Natural killer cell (primary cell): Measurements from ENCODE around the gene DENND1A. TPM values are rescaled to one million over a fixed set of nuclear protein-coding genes. Genes with fewer than 3 reads are reported as not detected.

Experiments
- ATAC-seq, 3 donors: fragments of 150-1000 bp in 2 of 3; fragments of 200-7000 bp in 1 of 3; cut with Tn5 transposase; 1 replicate in 1 of 3; 2 replicates in 2 of 3; pipeline ENCODE4 v1.10.0; 2021; ENCODE audit warnings: mild to moderate bottlenecking in 2 of 3, moderate library complexity in 2 of 3
- DNase-seq, 2 donors: peaks; one replicate each; pipeline versions ENCODE4 v3.0.0 to v3.0.0-alpha.2; 2013 to 2021; ENCODE audit warnings: mixed read lengths in 1 of 2
- H3K27ac ChIP-seq: one replicate; pipeline ENCODE4 v1.5.1; 2013; ENCODE audit warnings: mild to moderate bottlenecking, low read length
- H3K27me3 ChIP-seq: one replicate; pipeline ENCODE4 v1.6.1; 2013; ENCODE audit warnings: low read length; ENCODE audit not compliant: control insufficient read depth, insufficient read depth
- H3K36me3 ChIP-seq: one replicate; pipeline ENCODE4 v1.6.1; 2013; ENCODE audit warnings: low read length; ENCODE audit not compliant: control insufficient read depth, insufficient read depth
- H3K4me1 ChIP-seq: one replicate; pipeline ENCODE4 v1.6.1; 2013; ENCODE audit warnings: low read length; ENCODE audit not compliant: control insufficient read depth, insufficient read depth
- H3K4me3 ChIP-seq: one replicate; pipeline ENCODE4 v1.5.1; 2013; ENCODE audit warnings: low read length
- H3K9me3 ChIP-seq: one replicate; pipeline ENCODE4 v1.6.1; 2013; ENCODE audit warnings: low read length; ENCODE audit not compliant: control insufficient read depth, insufficient read depth
- H3K27ac Mint-ChIP-seq, 2 donors: one replicate each; pipeline ENCODE4 v1.8.0; 2022; ENCODE audit warnings: mild to moderate bottlenecking in 2 of 2, mixed read lengths in 2 of 2, moderate library complexity in 1 of 2
- H3K27me3 Mint-ChIP-seq, 2 donors: one replicate each; pipeline ENCODE4 v1.8.0; 2022; ENCODE audit warnings: low read depth in 2 of 2, mixed read lengths in 2 of 2
- H3K36me3 Mint-ChIP-seq: one replicate; pipeline ENCODE4 v1.8.0; 2022; ENCODE audit warnings: mixed read lengths
- H3K4me1 Mint-ChIP-seq, 2 donors: one replicate each; pipeline ENCODE4 v1.8.0; 2022; ENCODE audit warnings: mixed read lengths in 2 of 2
- H3K4me3 Mint-ChIP-seq: one replicate; pipeline ENCODE4 v1.8.0; 2022; ENCODE audit warnings: mild to moderate bottlenecking, moderate library complexity, mixed read lengths
- H3K9me3 Mint-ChIP-seq, 2 donors: one replicate each; pipeline ENCODE4 v1.8.0; 2022; ENCODE audit warnings: mixed read lengths in 2 of 2
- CTCF ChIP-seq: fragments of 200-600 bp; IDR thresholded peaks from one replicate; pipeline ENCODE4 v1.8.0; 2022; ENCODE audit warnings: antibody characterized with exemption
- WGBS: methylation state at CpG from one replicate; pipeline ENCODE4 v1.1.7; 2013; ENCODE audit warnings: missing lambda C conversion rate; ENCODE audit not compliant: insufficient coverage; 5-methylcytosine and 5-hydroxymethylcytosine counted together
- intact Hi-C: fragments of 100-400 bp; cut with micrococcal nuclease; formaldehyde crosslinking; loops from one replicate; pipeline ENCODE4 v1.14.2; 2022
- total RNA-seq, 4 donors: library from RNA; stranded (reverse); fragments of 120-200 nt in 1 of 4; gene quantifications; one replicate each; pipeline versions ENCODE4 v1.2.3 to v1.2.4, GENCODE V29; 2013 to 2022

Gene DENND1A
- total RNA-seq, 3 donors from 2014 or later (not counting 1 experiment from before 2014, with no cell fraction given), result 27.8 to 37.6 (median 30.9) TPM

- Mint-ChIP-seq H3K36me3 (peaks cover 14% of the 10 kb centered on the region), H3K9me3 (no peaks in the 10 kb centered on the region)
- 92% methylated on average over 10 of the region's 12 CpGs for WGBS
Observed at GRCh38 chr9:123642291-123643278, 287.3 kb downstream of the DENND1A start.

GRCh38 chr9:123640792-123641222 is 289.1 kb downstream of the DENND1A start:
- Mint-ChIP-seq H3K4me3 (no peak overlapping the region), H3K27ac (peak overlapping the region; percentile 26 to 34), H3K4me1 (peaks cover 40 to 42% of the 10 kb centered on the region in 2 donors), H3K27me3 (peaks cover 4 to 20% of the 10 kb centered on the region in 2 donors), H3K9me3 (no peaks in the 10 kb centered on the region), H3K36me3 (peaks cover 7% of the 10 kb centered on the region)
- intact Hi-C loops, result no loop called here
- TF ChIP-seq CTCF, result no peak
- WGBS, result 32% methylated on average over 4 of the region's 4 CpGs
- Histone ChIP-seq H3K4me3 (no peak overlapping the region), H3K4me1 (peaks cover 29% of the 10 kb centered on the region), H3K36me3 (no peaks in the 10 kb centered on the region), H3K27me3 (peaks cover 1% of the 10 kb centered on the region), H3K27ac (no peak overlapping the region), H3K9me3 (no peaks in the 10 kb centered on the region)
- DNase-seq (peak in 1 of 2 donors; percentile 50), ATAC-seq (peak; percentile 47 to 76 (median 57))

More at GRCh38 chr9:123642291-123643278, 287.3 kb downstream of the DENND1A start:
- peaks cover 29% of the 10 kb centered on the region in 2 donors for H3K4me1 Mint-ChIP-seq
- no peak overlapping the region for H3K27ac Mint-ChIP-seq
- no peak overlapping the region for H3K4me3 ChIP-seq
- H3K4me1 ChIP-seq, result peaks cover 20% of the 10 kb centered on the region
- H3K27ac ChIP-seq, result no peak overlapping the region
- intact Hi-C loops, result no loop called here
- H3K9me3 ChIP-seq, result no peaks in the 10 kb centered on the region
- no peak for TF ChIP-seq CTCF
- no peaks in the 10 kb centered on the region for H3K36me3 ChIP-seq
- no peak overlapping the region for H3K4me3 Mint-ChIP-seq
- no peak for DNase-seq
- peaks cover 0 to 20% of the 10 kb centered on the region in 2 donors for H3K27me3 Mint-ChIP-seq
- no peak for ATAC-seq
- H3K27me3 ChIP-seq, result no peaks in the 10 kb centered on the region

- Histone ChIP-seq H3K4me3 (no peak overlapping the region), H3K36me3 (no peaks in the 10 kb centered on the region), H3K27me3 (peaks cover 2% of the 10 kb centered on the region), H3K27ac (no peak overlapping the region), H3K9me3 (no peaks in the 10 kb centered on the region), H3K4me1 (peaks cover 29% of the 10 kb centered on the region)
- TF ChIP-seq CTCF, result no peak
- peak overlapping the region; percentile 0 for H3K4me3 Mint-ChIP-seq
- WGBS, result 83% methylated on average over 1 of the region's 1 CpG
- intact Hi-C loops, result no loop called here
- peaks cover 7 to 20% of the 10 kb centered on the region in 2 donors for H3K27me3 Mint-ChIP-seq
- H3K9me3 Mint-ChIP-seq, result no peaks in the 10 kb centered on the region
- H3K27ac Mint-ChIP-seq, result peak overlapping the region in 1 of 2 donors; percentile 34
- DNase-seq (no peak), ATAC-seq (no peak)
- peaks cover 45 to 46% of the 10 kb centered on the region in 2 donors for H3K4me1 Mint-ChIP-seq
- peaks cover 7% of the 10 kb centered on the region for H3K36me3 Mint-ChIP-seq
Observed at GRCh38 chr9:123639743-123640142, 290.2 kb downstream of the DENND1A start.
